22Rv1 (cell line): ENCODE measurements around the gene INTS1.

Experiments used
- CTCF ChIP-seq: fragments of 450-650 bp; IDR thresholded peaks from 2 replicates; pipeline ENCODE4 v1.5.1; 2017; ENCODE audit warnings: mild to moderate bottlenecking
- ZFX ChIP-seq: fragments of 450-650 bp; IDR thresholded peaks from 2 replicates; pipeline ENCODE4 v1.6.1; 2017; ENCODE audit warnings: antibody characterized with exemption, borderline replicate concordance

GRCh38 chr7:1473864-1474512, 30.2 kb downstream of the INTS1 start:
- TF ChIP-seq CTCF (peak; percentile 99), ZFX (no peak)
